Middle frontal gyrus (tissue), 1 donor: ENCODE results near the gene ALDH1A3.

Experiments used
- DNase-seq: peaks from one replicate; pipeline ENCODE4 v3.0.0-alpha.2; 2015; ENCODE audit warnings: low spot score; ENCODE audit errors: extremely low spot score

The ALDH1A3 gene

GRCh38 chr15:100859970-100860828 is 19.4 kb upstream of the ALDH1A3 start:
- DNase-seq = no peak

DNA sequence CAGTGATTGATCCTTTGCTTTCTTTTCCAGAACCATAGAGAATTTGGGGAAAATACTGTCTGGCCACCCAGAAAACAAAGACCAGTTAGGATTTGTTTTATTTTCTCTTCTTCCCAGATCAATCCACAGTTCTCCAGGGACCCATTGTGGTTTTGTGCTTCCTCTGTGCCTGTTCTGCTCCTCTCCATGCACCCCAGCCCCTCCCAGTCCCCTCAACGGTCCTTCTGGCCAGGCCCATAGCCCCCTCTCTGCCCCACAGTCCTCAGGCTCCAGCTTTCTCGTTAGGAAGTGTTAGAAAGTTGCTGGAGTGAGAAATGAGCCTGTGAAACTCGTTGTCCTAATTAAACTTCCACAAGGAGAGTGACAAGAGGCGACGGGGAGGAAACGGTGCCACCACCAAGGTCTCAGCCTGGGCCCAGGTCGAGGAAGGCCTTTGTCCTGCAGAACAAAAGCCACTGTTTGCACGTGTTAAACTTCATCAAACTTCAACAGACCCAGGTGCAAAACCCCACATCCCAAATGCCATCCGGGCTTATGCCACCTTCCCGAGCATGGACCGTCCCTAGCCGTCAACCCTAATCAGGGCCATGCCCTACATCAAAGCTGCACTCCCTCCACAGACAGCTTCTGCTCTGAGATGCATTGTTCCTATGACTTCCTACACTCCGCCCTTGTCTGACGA is 18.7 kb upstream of the ALDH1A3 start:
- DNase-seq = no peak

GRCh38 chr15:100861511-100861991 is 18.1 kb upstream of the ALDH1A3 start:
- peak; percentile 66 for DNase-seq

GRCh38 chr15:100862162-100862561 is 17.5 kb upstream of the ALDH1A3 start:
- no peak for DNase-seq

DNA sequence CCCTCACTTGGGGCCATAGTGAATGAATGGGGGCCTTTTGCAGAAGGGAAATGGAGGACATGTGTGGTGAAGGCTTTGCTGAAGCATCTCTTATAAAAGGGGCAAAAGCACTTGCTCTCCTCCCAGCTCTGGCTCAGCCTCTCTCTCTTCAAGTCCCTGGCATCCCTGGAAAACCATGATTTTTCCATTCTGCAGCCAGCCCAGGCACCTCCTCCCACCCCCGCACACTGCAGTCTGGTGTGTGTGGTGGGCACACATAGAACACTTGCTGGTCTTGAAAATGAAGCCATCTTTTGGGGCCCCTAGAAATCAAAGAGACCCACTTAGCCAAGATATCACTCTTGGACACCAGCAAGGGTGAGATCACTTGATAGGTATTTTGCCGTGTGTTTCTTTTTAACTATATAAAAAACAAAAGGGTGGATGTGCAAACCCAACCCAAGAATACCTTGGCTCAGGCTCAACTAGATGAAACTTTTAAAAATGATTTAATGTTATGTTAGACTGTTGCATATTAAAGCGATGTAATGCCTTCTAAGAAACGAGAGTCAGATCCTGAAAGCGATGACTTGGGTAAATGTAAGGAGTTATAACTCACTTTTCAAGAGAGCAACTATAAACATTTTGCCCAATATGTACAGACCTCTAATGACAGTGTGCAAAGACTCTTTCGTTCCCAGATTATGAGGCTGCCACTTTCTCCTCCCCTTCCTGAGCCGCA is 16.4 kb upstream of the ALDH1A3 start:
- DNase-seq = no peak

GRCh38 chr15:100863796-100864267 is 15.8 kb upstream of the ALDH1A3 start:
- peak; percentile 50 for DNase-seq

GRCh38 chr15:100866386-100867330 is 13.0 kb upstream of the ALDH1A3 start:
- DNase-seq = no peak

GRCh38 chr15:100867433-100867832 is 12.2 kb upstream of the ALDH1A3 start:
- DNase-seq = no peak

DNA sequence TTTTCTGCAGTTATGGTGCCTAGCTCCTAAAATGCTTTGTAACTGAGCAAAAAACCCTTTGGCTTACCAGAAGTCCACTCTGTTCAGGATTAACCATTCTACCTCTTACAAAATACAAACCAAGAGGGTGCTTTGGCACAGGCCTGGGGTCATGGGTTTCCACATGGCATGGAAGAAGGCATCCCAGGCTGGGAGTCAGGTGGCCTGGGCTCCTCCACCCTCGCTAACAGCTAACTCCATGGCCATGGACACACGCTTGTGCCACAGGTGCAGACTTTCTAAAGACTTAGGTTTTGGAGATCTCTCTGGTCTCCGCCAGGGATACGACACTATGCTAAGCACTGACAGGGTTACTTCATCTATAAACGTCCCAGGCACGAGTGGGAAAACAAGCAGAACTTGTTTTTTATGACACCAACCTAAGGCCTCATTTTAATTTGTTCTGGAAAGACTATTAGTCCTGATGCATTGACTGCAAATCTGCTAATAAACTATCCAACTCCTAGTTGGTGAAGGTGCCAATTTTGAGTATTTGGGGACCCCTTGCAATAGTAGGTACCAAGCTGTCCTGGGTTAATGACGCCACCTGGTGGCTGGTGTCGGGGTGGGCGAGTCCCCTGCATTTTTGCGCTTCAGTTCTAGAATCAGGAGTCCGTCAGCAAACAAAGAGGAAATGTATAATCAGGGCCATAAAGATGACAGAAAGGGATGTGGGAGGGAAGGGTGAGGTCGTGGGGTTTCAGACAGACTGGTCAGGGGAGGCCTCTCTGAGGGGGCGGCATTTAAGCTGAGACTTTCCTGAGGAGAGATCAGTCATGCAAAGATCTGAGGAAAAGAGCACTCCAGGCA is 10.3 kb upstream of the ALDH1A3 start:
- DNase-seq = no peak

GRCh38 chr15:100873029-100873677 is 6.5 kb upstream of the ALDH1A3 start:
- DNase-seq = no peak

- no peak for DNase-seq
Observed at GRCh38 chr15:100875495-100875894, 4.1 kb upstream of the ALDH1A3 start.

DNA sequence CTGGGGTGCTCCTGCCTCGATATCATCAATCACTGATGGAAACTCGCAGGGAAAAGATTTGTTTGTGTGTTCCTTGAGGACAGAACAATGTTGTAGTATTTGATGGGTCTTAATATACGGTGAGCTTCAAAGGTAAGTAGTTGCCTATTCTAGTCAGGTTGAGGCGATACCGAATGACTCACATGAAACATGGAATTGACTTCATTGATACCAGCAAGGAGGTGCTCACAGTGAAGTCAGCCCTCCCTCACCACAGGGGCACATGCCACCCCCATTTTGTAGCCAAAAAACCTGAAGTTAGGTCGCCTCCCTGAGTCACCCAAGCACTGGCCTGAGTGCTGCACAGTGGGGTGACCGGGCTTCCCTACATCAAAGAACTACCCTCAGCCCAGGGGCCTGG is 3.7 kb upstream of the ALDH1A3 start:
- no peak for DNase-seq

GRCh38 chr15:100877551-100877950 is 2.1 kb upstream of the ALDH1A3 start:
- no peak for DNase-seq

DNA sequence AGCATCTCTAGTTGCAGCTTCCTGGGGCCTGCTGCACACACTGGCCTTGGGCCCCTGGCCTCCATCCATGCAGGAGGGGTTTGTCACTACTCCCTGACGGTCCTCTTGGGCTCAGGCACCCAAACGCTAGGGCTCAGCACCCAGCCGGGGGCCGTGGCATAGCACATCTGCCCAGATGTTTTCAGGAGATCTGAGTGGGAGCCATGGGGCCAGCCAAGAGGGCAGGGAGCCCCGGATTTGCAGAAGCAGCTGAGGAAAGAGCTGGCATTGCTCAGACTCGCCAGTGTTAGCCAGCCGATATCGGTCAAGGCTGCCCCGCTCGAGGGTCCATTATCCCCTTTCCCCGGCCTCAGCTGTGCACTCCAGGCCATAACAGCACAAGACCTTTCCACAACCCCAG is 1.5 kb upstream of the ALDH1A3 start:
- no peak for DNase-seq

DNA sequence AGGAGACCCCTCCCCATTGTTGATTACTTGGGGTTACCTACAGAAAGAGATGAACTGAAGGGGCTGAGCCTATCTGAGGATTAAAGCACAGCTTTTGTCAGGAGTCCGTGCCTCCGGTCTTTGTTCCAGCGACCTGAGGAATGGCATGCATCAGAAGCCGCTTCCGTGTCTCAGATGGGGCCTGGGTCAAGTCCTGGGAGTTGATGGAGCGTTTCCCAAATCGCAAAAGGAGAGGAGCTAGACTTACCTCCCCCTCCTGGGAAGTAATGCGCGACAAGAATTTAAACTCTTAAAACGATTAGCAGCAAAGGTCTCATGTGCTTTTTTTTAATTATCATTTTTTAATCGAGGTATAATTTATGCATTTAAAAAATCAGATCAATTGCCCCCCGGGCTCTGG is 983 bp upstream of the ALDH1A3 start:
- no peak for DNase-seq

DNA sequence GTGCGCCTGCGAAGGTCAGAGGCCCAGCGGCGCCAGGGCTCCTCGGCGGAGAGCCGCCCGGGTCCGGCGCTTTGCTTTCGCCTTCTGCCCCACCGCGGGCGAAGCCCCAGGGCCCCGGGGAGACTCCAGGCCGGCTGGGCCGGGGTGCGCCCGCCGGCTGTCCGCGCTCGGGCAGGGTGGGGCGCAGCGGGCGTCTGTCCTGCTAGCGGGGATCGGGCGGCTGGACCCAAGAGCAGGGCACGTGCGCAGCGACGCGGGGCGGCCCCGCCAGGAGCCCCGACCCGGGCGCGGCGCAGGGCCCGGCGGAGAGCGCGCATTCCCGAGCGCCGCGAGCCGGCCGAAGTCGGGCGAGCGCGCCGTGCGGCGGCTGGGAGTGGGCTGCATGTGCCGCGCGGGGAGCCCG is 569 bp upstream of the ALDH1A3 start:
- no peak for DNase-seq

DNA sequence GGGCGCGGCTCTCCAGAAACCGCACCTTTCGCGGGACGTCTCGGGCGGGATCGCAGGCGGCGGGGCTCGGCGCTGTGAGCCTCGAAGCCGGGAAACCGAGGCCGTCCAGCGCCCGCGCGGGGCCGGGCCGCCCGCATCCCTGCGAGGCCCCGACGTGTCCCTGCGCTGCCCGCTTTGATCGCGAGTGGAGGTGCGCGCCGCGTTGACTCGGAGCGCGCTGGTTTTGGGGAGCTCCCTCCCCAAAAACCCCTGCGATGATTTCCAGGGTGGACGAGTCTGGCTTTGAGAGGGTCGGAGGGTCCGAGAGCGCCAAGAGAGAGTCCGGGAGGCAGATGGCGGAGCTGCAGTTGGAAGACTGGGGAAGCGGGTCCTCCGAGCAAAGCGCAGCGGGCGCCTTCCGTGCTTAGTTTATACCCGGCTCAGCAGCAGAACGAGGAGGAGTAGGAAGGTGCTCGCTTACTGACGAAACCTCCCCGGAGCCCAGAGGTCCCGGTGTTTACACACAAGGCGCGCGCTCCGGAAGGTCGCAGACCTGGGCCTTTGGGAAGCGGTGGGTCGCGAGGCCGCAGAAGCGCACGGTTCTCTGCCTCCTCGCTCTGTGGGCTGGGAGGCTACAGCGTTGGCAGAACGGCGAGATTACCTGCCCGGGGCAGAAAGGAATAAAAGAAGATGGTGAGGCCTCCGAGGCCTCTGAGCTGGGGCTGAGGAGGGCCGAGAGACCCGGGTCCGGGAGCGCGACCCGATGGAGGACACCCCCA is 687 bp downstream of the ALDH1A3 start:
- DNase-seq = no peak

- no peak for DNase-seq
Observed at GRCh38 chr15:100880897-100881242, 1.2 kb downstream of the ALDH1A3 start.
